Stimulated activated naive CD4-positive, alpha-beta T cell treated with Interleukin-2 at 50 U/mL for 16 hours (primary cell): Measurements from ENCODE around the gene ENDOG.

ENCODE experiments used
- DNase-seq: peaks from one replicate; lab custom pipeline; 2025; lab: John Stamatoyannopoulos, UW

Gene ENDOG

GRCh38 chr9:128800061-128800460 lies 18.2 kb upstream of the ENDOG start:
- no peak for DNase-seq

GRCh38 chr9:128802482-128802881 lies 15.8 kb upstream of the ENDOG start:
- no peak for DNase-seq

DNA sequence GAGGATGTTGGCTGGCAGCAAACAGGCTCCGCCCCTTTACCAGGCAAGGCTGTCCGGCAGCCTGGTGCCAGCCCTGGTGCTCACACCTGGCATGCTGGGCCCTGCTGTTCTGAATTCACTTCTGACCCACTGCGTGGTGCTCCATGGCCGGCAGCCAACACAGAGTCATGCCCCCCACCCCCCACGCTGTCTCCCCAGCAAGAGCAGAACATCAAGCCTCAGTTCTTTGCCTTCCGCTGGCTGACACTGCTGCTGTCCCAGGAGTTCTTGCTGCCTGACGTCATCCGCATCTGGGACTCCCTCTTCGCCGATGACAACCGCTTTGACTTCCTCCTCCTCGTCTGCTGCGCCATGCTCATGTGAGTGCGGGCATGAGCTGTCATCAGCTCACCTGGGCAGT lies 12.6 kb upstream of the ENDOG start:
- no peak for DNase-seq

GRCh38 chr9:128807827-128808226 lies 10.5 kb upstream of the ENDOG start:
- no peak for DNase-seq

GRCh38 chr9:128808543-128808942 lies 9.8 kb upstream of the ENDOG start:
- no peak for DNase-seq

DNA sequence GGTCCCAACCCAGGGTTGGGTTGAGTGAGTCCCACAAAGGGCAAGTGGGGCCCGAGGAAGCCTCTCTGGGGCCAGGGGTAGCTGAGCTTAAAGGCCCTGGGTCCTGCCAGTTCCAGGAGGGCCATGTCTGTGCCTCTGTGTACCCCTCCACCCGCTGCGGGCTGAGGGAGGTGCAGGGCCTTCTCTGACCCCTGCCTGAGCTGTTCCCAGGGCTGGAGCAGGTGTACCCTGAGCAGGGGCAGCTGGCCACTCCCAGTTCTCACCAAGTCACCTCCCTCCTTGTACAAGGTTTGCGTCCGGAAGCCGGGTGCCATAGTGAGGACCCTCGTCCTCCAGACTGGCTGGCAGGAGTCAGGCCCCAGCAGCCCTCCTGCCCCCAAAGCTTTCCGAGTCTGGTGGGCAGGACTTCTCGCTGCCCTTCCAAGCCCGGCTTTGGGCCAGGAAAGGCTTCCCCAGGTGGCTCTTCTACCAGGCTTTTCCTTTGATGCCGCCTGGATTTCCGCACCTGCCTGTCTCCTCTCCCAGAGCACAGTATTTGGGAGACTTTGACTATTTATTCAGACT lies 9.2 kb upstream of the ENDOG start:
- DNase-seq = no peak

- no peak for DNase-seq
These were observed 8.5 kb upstream of the ENDOG start for GRCh38 chr9:128809831-128810230.

DNA sequence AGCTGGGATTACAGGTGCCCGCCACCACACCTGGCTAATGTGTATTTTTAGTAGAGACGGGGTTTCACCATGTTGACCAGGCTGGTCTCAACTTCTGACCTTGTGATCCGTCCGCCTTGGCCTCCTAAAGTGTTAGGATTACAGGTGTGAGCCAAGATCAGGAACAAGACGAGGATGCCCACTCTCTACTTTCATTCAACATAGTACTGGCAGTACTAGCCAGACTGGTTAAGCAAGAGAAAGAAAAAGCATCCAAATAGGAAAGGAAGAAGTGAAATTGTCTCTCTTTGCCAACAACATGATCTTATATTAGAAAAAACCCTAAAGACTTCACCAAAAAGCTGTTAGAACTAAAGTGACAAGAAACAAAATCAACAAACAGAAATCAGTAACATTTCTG lies 7.4 kb upstream of the ENDOG start:
- no peak for DNase-seq

DNA sequence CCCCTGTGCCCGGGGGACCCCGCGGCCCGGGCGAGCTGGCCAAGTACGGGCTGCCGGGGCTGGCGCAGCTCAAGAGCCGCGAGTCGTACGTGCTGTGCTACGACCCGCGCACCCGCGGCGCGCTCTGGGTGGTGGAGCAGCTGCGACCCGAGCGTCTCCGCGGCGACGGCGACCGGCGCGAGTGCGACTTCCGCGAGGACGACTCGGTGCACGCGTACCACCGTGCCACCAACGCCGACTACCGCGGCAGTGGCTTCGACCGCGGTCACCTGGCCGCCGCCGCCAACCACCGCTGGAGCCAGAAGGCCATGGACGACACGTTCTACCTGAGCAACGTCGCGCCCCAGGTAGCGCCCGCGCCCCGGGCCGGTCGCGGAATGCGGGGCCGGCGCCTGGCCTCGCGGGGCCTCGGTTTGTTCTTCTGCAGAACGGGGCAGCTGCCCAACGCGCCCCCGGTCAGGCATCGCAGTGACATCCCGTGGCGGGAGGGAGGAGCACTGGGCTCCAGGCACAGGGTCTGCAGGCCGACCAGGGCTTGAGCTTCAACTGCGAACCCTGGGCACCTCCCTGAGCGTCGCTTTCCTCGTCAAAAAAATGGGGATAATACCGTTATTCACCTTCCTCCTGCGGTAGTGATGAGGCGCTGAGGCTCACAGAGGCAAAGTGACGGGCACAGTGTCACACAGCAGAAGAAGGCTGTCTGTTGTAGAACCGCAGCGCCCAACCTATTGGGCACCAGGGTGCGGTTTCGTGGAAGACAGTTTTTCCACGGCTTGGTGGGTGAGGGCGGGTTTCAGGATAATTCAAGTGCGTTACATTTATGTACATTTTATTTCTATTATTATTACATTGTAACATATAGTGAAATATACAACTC lies 777 bp downstream of the ENDOG start:
- peak; percentile 22 for DNase-seq

GRCh38 chr9:128819716-128820664 lies 1.7 kb downstream of the ENDOG start:
- DNase-seq = no peak

GRCh38 chr9:128820665-128821583 lies 2.6 kb downstream of the ENDOG start:
- no peak for DNase-seq

DNA sequence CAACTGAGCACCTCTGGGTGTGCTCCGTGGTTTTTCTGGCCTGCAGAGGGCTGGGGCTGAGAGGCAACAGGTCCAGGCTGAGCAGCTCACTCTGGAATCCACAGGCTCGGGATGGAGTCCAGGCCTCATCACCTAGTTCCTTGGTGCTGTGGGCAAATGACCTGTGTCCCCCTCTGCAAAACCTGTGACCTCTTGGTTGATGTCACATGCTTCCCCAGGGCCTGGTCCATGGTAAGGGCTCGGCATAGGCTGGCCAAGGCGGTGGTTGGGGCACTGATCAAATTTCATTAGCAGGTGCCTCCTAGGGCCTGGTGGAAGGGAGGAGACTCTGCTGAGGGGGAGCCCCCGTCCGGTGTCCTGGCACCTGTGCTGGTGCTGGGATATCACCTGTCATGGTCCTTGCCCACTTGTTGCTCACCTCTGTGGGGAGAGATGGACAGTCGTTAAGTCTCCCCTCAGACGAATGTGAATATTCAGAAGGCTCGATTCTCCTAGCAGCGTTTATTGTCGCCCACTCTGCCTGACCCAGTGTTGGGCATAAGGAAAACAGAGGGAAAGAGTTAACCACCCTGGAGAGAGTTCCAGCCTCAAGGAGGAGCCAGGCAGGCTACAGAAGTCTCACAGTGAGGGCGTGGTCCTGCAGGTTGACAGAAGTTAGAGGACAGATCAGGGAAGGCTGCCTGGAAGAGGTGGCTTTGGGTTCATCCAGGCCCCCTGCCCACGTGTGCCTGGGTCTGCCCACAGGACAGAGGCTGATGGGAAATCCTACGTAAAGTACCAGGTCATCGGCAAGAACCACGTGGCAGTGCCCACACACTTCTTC lies 3.5 kb downstream of the ENDOG start:
- DNase-seq = no peak

DNA sequence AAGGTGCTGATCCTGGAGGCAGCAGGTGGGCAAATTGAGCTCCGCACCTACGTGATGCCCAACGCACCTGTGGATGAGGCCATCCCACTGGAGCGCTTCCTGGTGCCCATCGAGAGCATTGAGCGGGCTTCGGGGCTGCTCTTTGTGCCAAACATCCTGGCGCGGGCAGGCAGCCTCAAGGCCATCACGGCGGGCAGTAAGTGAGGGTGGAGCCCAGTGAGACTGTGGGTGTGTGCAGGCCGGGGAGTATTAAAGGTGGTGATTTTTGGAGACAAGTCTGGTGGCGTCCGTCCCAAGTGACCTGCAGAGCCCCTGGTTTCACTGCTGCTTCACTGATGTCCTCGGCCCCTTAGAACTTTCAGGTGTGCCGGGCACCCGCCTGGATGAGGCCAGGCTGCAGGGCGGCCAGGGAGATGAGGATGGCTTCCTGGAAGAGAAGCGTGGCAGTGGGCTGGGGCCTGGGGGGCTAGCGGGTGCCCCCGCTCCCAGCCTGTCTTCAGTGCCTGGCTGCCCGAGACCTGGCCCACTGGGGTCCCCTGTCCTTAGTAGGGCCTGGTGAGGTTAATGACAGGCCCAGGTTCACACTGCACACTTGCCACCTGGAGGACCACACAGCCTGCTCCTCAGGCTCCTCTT lies 4.2 kb downstream of the ENDOG start:
- no peak for DNase-seq

DNA sequence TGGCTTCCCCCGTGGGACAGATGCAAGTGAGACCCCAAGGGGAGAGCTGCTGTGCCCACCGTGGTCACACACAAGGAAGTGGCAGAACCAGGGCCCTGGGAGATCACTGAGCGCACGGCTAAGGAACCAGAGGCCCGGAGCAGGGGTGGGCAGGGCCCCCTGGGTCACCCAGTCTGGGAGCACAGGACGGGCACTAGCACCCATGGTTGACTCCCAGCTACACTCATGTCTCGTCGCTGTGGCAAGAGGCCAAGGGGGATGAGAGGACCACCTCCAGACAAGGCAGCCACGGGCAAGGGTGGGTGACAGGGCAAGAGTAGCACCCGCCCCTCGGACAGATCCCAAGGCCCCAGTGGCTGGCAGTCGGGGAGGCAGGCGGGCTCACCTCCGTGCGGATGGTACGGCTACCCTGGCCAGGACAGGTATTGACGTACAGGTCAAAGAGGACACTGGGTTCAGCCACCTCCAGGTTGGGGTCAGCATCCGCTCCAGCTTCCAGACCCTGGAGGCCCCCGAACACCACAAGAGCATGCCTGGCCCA lies 5.1 kb downstream of the ENDOG start:
- no peak for DNase-seq

DNA sequence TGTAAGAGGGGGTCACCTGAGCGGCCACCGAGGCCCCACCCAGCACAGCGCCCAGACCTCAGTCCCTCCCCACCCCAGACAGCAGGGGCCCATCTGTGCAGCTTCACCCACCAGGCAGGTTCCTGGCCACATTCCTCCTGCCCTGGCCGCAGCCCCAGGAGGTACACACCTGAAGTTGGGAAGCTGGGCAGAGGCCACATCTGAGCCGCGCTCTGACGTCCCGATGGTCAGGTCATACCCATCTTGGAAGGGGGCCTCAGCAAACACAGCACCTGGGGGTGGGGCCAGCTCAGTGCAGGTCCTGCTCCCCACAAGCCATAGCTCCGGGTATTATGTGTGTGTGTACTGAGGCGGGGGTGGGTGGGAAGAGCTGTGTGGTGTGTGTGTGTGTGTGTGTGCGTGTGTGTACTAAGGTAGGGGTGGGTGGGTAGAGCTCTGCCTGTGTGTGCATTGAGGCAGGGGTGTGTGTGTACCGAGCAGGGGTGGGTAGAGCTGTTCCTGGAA lies 5.7 kb downstream of the ENDOG start:
- DNase-seq = no peak

DNA sequence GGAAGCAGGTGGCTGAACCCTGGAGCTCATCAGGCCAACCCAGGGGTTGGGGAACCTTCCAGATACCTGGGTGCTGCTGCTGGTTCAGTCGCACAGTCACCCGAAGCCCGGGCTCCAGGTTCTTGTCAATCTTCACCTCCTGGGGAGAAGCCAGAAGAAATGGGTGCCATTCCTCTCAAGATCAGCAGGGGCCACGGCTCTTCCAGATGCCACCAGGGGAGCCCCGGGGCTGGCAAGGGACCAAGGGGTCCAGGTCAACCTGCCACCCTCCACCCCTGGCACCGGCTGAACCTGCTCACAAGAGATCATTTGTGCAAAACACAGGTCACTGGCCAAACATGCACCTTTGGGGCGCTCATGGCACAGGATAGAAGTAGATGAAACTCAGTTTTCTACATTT lies 6.6 kb downstream of the ENDOG start:
- DNase-seq = no peak

GRCh38 chr9:128825923-128826700 lies 7.8 kb downstream of the ENDOG start:
- no peak for DNase-seq

DNA sequence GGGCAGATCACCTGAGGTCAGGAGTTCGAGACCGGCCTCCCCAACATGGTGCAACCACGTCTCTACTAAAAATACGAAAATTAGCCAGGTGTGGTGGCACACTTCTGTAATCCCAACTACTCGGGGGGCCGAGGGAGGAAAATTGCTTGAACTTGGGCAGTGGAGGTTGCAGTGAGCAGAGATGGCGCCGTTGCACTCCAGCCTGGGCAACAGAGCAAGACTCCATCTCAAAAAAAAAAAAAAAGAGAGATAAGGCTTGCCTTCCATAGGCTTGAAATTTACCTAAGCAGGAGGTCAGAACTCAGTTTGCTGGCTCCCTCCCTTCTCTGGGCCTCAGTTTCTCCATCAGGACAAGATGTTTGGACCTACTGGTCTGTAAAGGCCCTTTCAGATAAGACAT lies 10.0 kb downstream of the ENDOG start:
- no peak for DNase-seq
